H9 (cell line): ENCODE measurements around the gene VTA1. TPM values are rescaled to one million over a fixed set of nuclear protein-coding genes. Genes with fewer than 3 reads are reported as not detected.

ENCODE experiments used
- DNase-seq: peaks from one replicate; pipeline ENCODE4 v3.0.0-alpha.2; 2017
- H2AFZ ChIP-seq: one replicate; pipeline ENCODE4 v1.6.1; 2013; ENCODE audit warnings: mild to moderate bottlenecking, low read length, control low read depth, moderate library complexity
- H2AK5ac ChIP-seq: 2 replicates; pipeline ENCODE4 v1.6.1; 2013; ENCODE audit warnings: low read length, control low read depth, mixed read lengths; ENCODE audit not compliant: insufficient read length
- H2BK120ac ChIP-seq: one replicate; pipeline ENCODE4 v1.6.1; 2013; ENCODE audit warnings: low read depth, mild to moderate bottlenecking, low read length, control low read depth, inconsistent platforms; ENCODE audit not compliant: poor library complexity, severe bottlenecking
- H2BK12ac ChIP-seq: 2 replicates; pipeline ENCODE4 v1.6.1; 2013; ENCODE audit warnings: low read length, control low read depth, mixed read lengths, low read depth; ENCODE audit not compliant: insufficient read length
- H2BK15ac ChIP-seq: 2 replicates; pipeline ENCODE4 v1.6.1; 2013; ENCODE audit warnings: low read depth, low read length, control low read depth
- H2BK20ac ChIP-seq: one replicate; pipeline ENCODE4 v1.6.1; 2013; ENCODE audit warnings: low read depth, mild to moderate bottlenecking, low read length, control low read depth, inconsistent platforms; ENCODE audit not compliant: poor library complexity, severe bottlenecking
- H2BK5ac ChIP-seq: 2 replicates; pipeline ENCODE4 v1.6.1; 2013; ENCODE audit warnings: low read length, control low read depth, mixed read lengths; ENCODE audit not compliant: insufficient read length
- H3K14ac ChIP-seq: 2 replicates; pipeline ENCODE4 v1.6.1; 2013; ENCODE audit warnings: low read length, control low read depth; ENCODE audit not compliant: insufficient read depth
- H3K18ac ChIP-seq: 2 replicates; pipeline ENCODE4 v1.6.1; 2013; ENCODE audit warnings: low read depth, mild to moderate bottlenecking, mixed read lengths, low read length, control low read depth; ENCODE audit not compliant: insufficient read length
- H3K23ac ChIP-seq: 2 replicates; pipeline ENCODE4 v1.6.1; 2013; ENCODE audit warnings: low read length, control low read depth, mixed read lengths, low read depth; ENCODE audit not compliant: insufficient read length
- H3K23me2 ChIP-seq: 2 replicates; pipeline ENCODE4 v1.6.1; 2013; ENCODE audit warnings: low read depth, mild to moderate bottlenecking, mixed read lengths, low read length, control low read depth; ENCODE audit not compliant: insufficient read length, poor library complexity, severe bottlenecking
- H3K27ac ChIP-seq: 2 replicates; pipeline ENCODE4 v1.5.1; 2013; ENCODE audit warnings: low read length, control low read depth, mixed read lengths, low read depth; ENCODE audit not compliant: insufficient read length
- H3K27me3 ChIP-seq: 2 replicates; pipeline ENCODE4 v1.6.1; 2013; ENCODE audit warnings: low read length, control low read depth, inconsistent platforms; ENCODE audit not compliant: insufficient read depth
- H3K4ac ChIP-seq: 2 replicates; pipeline ENCODE4 v1.6.1; 2013; ENCODE audit warnings: low read depth, mild to moderate bottlenecking, control low read depth, inconsistent platforms, low read length, moderate library complexity
- H3K4me1 ChIP-seq: 2 replicates; pipeline ENCODE4 v1.6.1; 2013; ENCODE audit warnings: low read length, control low read depth, inconsistent platforms; ENCODE audit not compliant: insufficient read depth
- H3K4me2 ChIP-seq: 2 replicates; pipeline ENCODE4 v1.6.1; 2013; ENCODE audit warnings: low read length, control low read depth, mixed read lengths; ENCODE audit not compliant: insufficient read length, insufficient read depth
- H3K56ac ChIP-seq: 2 replicates; pipeline ENCODE4 v1.6.1; 2013; ENCODE audit warnings: low read depth, mild to moderate bottlenecking, mixed read lengths, low read length, control low read depth; ENCODE audit not compliant: insufficient read length
- H3K79me1 ChIP-seq: 2 replicates; pipeline ENCODE4 v1.6.1; 2013; ENCODE audit warnings: low read depth, mild to moderate bottlenecking, moderate library complexity, low read length, control low read depth, inconsistent platforms; ENCODE audit not compliant: insufficient read depth, poor library complexity, severe bottlenecking
- H3K79me2 ChIP-seq: 2 replicates; pipeline ENCODE4 v1.6.1; 2013; ENCODE audit warnings: low read length, control low read depth, inconsistent platforms; ENCODE audit not compliant: insufficient read depth
- H3K9ac ChIP-seq: 2 replicates; pipeline ENCODE4 v1.6.1; 2013; ENCODE audit warnings: low read length, control low read depth, mixed read lengths; ENCODE audit not compliant: insufficient read length; ENCODE audit errors: extremely low read depth
- H3K9me3 ChIP-seq: one replicate; pipeline ENCODE4 v1.6.1; 2013; ENCODE audit warnings: low read depth, low read length, inconsistent platforms; ENCODE audit not compliant: control insufficient read depth
- H3T11ph ChIP-seq: one replicate; pipeline ENCODE4 v1.6.1; 2013; ENCODE audit warnings: mild to moderate bottlenecking, low read length, control low read depth, inconsistent platforms
- H4K20me1 ChIP-seq: one replicate; pipeline ENCODE4 v1.6.1; 2013; ENCODE audit not compliant: control insufficient read depth, insufficient read length, insufficient read depth
- H4K5ac ChIP-seq: 2 replicates; pipeline ENCODE4 v1.6.1; 2013; ENCODE audit warnings: low read depth, mild to moderate bottlenecking, mixed read lengths, low read length, control low read depth; ENCODE audit not compliant: insufficient read length
- H4K8ac ChIP-seq: replicated peaks from 2 replicates; pipeline ENCODE4 v1.6.1; 2013; ENCODE audit warnings: low read length, control low read depth, mixed read lengths, low read depth; ENCODE audit not compliant: insufficient read length
- H4K91ac ChIP-seq: 2 replicates; pipeline ENCODE4 v1.6.1; 2013; ENCODE audit warnings: low read depth, mild to moderate bottlenecking, moderate library complexity, mixed read lengths, low read length, control low read depth; ENCODE audit not compliant: insufficient read length
- H3K27ac Mint-ChIP-seq, 3 experiments: 2 replicates in 2 of 3; 3 replicates in 1 of 3; pipeline ENCODE4 v1.8.0; 2020 to 2021; ENCODE audit warnings: mixed read lengths in 3 of 3, mild to moderate bottlenecking in 1 of 3, moderate library complexity in 1 of 3
- H3K27me3 Mint-ChIP-seq: 2 replicates; pipeline ENCODE4 v1.8.0; 2021; ENCODE audit warnings: low read depth, mild to moderate bottlenecking, moderate library complexity, mixed read lengths
- H3K36me3 Mint-ChIP-seq, 3 experiments: 2 replicates in 2 of 3; 3 replicates in 1 of 3; pipeline ENCODE4 v1.8.0; 2020 to 2021; ENCODE audit warnings: low read depth in 3 of 3, mixed read lengths in 3 of 3; ENCODE audit not compliant: insufficient read depth in 1 of 3
- H3K4me1 Mint-ChIP-seq, 2 experiments: 2 replicates each; pipeline ENCODE4 v1.8.0; 2020; ENCODE audit warnings: mixed read lengths in 2 of 2
- H3K4me3 Mint-ChIP-seq, 2 experiments: 2 replicates in 1 of 2; 3 replicates in 1 of 2; pipeline ENCODE4 v1.8.0; 2020 to 2021; ENCODE audit warnings: mild to moderate bottlenecking in 2 of 2, mixed read lengths in 2 of 2, moderate library complexity in 1 of 2
- H3K9me3 Mint-ChIP-seq, 2 experiments: 2 replicates in 1 of 2; 3 replicates in 1 of 2; pipeline ENCODE4 v1.8.0; 2020; ENCODE audit warnings: mild to moderate bottlenecking in 2 of 2, mixed read lengths in 2 of 2, moderate library complexity in 1 of 2
- total RNA-seq: library from RNA; stranded (reverse); gene quantifications from 2 replicates; pipeline ENCODE4 v1.2.1, GENCODE V29; 2021
- TF ChIP-seq, protein P1 (sequence below): fragments of 200-600 bp; sonication (generic); conservative IDR thresholded peaks from 3 replicates; pipeline ENCODE4 v1.8.0; 2021; ENCODE audit warnings: antibody characterized with exemption, mild to moderate bottlenecking

The VTA1 gene
- total RNA-seq, 1 experiment from 2014 or later: 63.1 TPM

DNA sequence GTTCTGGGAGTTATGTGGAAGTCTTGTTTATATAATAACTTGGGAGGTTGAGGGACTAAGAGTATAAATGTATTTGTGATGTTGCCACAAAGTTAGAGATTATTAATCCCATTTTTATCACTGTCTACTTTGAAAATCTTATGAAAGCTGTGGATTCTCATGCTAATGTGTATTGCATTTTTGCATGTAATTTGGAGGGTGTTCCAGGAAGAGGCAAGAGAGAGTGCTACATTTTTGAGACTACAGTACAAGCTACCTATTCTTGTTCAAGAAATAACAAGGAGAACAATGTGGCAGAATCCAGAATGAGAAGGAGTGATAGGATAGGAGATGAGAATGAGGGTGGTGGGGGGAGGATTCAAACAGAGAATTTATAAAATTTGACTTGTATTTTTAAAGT lies 34.9 kb downstream of the VTA1 start:
- no peaks in the 10 kb centered on the region for H3K27me3 ChIP-seq
- H3K9ac ChIP-seq: no peak overlapping the region
- H2BK20ac ChIP-seq: no peak overlapping the region
- no peaks in the 10 kb centered on the region for H3K9me3 Mint-ChIP-seq
- TF ChIP-seq, protein P1, sequence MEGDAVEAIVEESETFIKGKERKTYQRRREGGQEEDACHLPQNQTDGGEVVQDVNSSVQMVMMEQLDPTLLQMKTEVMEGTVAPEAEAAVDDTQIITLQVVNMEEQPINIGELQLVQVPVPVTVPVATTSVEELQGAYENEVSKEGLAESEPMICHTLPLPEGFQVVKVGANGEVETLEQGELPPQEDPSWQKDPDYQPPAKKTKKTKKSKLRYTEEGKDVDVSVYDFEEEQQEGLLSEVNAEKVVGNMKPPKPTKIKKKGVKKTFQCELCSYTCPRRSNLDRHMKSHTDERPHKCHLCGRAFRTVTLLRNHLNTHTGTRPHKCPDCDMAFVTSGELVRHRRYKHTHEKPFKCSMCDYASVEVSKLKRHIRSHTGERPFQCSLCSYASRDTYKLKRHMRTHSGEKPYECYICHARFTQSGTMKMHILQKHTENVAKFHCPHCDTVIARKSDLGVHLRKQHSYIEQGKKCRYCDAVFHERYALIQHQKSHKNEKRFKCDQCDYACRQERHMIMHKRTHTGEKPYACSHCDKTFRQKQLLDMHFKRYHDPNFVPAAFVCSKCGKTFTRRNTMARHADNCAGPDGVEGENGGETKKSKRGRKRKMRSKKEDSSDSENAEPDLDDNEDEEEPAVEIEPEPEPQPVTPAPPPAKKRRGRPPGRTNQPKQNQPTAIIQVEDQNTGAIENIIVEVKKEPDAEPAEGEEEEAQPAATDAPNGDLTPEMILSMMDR: no peak
- no peaks in the 10 kb centered on the region for H3K9me3 ChIP-seq
- H3K56ac ChIP-seq: no peak overlapping the region
- H3K18ac ChIP-seq: no peak overlapping the region
- no peak overlapping the region for H4K8ac ChIP-seq
- no peak overlapping the region for H3K14ac ChIP-seq
- H3K79me2 ChIP-seq: no peaks in the 10 kb centered on the region
- H3K4me2 ChIP-seq: no peak overlapping the region
- H3K23me2 ChIP-seq: no peaks in the 10 kb centered on the region
- no peak overlapping the region; a peak in 1 of 7 replicates for H3K27ac Mint-ChIP-seq
- H2BK12ac ChIP-seq: no peak overlapping the region
- H3K4me1 Mint-ChIP-seq: no peaks in the 10 kb centered on the region
- peaks cover 2% of the 10 kb centered on the region for H3K79me1 ChIP-seq
- no peak overlapping the region for H4K5ac ChIP-seq
- H2BK120ac ChIP-seq: no peak overlapping the region
- H3K23ac ChIP-seq: no peak overlapping the region
- DNase-seq: no peak
- H3K4ac ChIP-seq: no peak overlapping the region
- no peak overlapping the region for H4K91ac ChIP-seq
- no peak overlapping the region for H2BK5ac ChIP-seq
- H3K4me1 ChIP-seq: no peaks in the 10 kb centered on the region
- no peaks in the 10 kb centered on the region for H3K27me3 Mint-ChIP-seq
- H4K20me1 ChIP-seq: no peaks in the 10 kb centered on the region
- H3K4me3 Mint-ChIP-seq: no peak overlapping the region
- peaks cover 0 to 8% (median 0%) of the 10 kb centered on the region in 3 experiments; a peak in 4 of 7 replicates for H3K36me3 Mint-ChIP-seq
- H2AFZ ChIP-seq: no peak overlapping the region
- no peak overlapping the region for H3K27ac ChIP-seq
- H2BK15ac ChIP-seq: no peak overlapping the region
- H3T11ph ChIP-seq: no peak overlapping the region
- H2AK5ac ChIP-seq: no peak overlapping the region
